GM10266 (cell line): Measurements from ENCODE around the gene ITSN1.
"Not testable (repeated sequence)": the region's sequence is repeated elsewhere in the genome, so short reads cannot be mapped to it uniquely, and the experiment has no call there.

Experiments used
- DNase-seq: peaks from one replicate; pipeline ENCODE4 v3.0.0; 2012; ENCODE audit errors: extremely low spot score
- TF ChIP-seq, protein P1 (sequence below): IDR thresholded peaks from 2 replicates; pipeline ENCODE4 v1.5.1; 2012; ENCODE audit warnings: mild to moderate bottlenecking, low read depth; ENCODE audit not compliant: control insufficient read depth, insufficient read depth; ENCODE audit errors: missing control alignments

Gene ITSN1

DNA sequence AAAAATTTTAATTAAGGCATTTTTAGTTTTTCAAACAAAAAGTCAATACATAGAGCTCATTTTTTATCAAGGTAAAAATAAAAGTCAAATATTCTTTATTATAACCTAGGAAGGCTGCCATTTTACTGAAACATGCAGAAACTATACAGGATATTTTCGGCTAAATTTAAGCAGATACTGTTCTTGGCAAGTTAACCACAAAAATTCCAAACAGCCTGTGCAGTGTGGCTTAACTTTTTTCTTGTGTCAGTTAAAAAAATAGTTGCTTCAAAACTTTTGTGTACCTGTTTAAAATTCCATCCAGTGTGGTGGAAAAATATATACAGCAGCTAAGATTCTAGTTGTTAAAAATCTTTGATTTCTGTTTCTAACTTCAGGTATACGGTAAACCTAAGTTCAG, 138.3 kb downstream of the ITSN1 start:
- DNase-seq, result no peak
- TF ChIP-seq, protein P1, sequence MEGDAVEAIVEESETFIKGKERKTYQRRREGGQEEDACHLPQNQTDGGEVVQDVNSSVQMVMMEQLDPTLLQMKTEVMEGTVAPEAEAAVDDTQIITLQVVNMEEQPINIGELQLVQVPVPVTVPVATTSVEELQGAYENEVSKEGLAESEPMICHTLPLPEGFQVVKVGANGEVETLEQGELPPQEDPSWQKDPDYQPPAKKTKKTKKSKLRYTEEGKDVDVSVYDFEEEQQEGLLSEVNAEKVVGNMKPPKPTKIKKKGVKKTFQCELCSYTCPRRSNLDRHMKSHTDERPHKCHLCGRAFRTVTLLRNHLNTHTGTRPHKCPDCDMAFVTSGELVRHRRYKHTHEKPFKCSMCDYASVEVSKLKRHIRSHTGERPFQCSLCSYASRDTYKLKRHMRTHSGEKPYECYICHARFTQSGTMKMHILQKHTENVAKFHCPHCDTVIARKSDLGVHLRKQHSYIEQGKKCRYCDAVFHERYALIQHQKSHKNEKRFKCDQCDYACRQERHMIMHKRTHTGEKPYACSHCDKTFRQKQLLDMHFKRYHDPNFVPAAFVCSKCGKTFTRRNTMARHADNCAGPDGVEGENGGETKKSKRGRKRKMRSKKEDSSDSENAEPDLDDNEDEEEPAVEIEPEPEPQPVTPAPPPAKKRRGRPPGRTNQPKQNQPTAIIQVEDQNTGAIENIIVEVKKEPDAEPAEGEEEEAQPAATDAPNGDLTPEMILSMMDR, result no peak

DNA sequence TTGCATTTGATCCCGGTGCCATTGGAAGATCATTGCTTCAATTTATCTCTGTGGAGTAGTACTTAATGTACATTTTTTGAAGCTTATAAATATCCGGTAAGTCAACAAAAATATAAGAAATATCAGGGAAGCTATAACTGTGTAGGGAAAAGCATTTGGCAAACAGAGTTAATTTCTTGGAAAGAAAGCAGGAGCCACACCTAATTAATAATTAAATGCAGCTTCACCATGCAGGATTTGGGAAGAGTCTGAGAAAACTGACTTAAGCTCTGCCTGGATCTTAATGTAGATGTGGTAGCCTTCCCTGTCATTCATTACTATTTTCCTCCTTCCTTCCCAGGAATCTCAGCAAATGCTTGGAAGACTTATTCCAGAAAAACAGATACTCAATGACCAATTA, 138.8 kb downstream of the ITSN1 start:
- DNase-seq, result no peak

DNA sequence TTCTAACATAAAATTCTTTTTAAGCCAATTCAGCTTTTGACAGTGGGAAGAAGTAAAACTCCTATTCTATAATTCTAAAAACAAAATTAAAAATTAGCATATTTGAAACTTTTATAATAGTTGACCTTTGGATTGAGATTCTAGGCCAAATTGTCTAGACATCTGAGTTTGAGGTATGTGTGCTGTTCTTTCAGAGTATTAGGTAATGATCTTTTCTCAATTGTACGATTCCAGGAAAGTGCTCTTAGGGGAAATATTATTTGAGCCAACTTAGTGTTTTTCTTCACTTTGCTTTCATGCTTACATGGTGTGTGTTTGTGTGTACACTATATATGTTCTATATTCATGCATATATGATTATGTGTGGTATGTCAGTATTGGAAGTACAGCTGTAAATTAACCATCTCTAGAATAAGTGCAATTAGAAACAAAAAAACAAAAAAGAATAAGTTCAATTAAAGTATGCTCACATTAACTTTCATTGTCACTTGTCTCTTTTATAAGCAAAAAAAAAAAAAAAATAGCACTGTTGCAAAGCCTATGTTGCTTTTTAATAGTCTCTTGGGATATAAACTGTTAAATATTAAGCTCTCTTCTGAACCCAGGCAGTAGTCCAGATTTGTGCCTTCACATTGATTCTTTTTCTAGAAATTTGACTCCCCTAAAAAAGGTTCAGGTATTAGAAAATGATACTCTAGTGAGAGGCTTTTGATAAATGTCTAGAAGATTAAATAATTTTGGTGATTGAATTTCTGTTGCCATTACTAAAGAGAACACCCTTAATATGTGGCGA, 141.1 kb downstream of the ITSN1 start:
- TF ChIP-seq, protein P1, result no peak
- DNase-seq, result no peak

More for the DNA sequence above, 138.8 kb downstream of the ITSN1 start:
- TF ChIP-seq, protein P1, result no peak

DNA sequence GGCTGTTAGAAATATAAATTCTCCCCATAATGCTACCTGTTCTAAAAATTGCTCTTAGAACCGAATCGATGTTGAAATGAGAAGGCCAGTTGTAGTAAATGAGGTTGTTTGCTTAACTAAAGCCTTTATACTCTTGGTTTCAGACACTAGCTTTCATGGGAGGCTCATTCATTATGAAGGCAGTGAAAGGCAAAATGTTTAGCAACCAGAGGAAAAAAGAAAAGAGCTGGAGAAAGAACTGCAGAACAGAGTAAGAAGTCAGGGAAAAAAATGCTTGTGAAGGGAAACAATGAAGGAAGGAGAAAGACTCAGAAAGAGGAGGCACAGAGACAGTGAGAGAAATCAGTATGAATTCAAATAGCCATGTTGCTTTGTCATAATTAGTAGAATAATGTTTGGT, 145.1 kb downstream of the ITSN1 start:
- DNase-seq, result no peak
- TF ChIP-seq, protein P1, result no peak

DNA sequence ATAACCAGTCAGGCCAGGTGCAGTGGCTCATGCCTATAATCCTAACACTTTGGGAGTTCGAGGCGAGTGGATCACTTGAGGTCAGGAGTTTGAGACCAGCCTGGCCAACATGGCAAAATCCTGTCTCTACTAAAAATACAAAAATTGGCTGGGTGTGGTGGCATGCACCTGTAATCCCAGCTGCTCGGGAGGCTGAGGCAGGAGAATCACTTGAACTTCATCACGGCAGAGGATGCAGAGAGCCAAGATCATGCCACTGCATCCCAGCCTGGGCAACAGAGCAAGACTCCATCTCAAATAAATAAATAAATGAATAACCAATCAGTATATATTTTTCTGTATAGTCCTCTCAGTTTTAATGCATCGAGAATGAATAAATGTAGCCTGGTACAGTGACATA, 146.1 kb downstream of the ITSN1 start:
- not testable (repeated sequence) for DNase-seq

DNA sequence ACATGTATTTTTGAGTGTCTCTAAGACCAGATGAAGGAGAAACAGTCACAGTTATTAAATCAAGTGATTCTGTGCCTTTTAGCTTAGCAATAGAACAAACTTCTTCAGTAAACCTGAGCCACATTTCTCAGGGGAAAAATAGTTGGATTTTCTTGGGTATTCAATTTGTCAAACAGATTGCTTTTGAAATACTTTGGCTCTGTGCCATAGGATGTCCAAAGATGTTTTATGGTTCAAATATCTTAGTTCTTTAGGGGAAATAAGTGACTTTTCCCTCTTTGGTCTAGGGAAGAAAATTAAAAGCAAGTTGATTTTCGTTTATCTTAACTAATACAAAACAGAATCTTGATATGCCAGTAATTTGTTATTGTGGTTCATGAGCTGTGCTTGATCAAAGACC, 147.4 kb downstream of the ITSN1 start:
- TF ChIP-seq, protein P1, result no peak
- no peak for DNase-seq

DNA sequence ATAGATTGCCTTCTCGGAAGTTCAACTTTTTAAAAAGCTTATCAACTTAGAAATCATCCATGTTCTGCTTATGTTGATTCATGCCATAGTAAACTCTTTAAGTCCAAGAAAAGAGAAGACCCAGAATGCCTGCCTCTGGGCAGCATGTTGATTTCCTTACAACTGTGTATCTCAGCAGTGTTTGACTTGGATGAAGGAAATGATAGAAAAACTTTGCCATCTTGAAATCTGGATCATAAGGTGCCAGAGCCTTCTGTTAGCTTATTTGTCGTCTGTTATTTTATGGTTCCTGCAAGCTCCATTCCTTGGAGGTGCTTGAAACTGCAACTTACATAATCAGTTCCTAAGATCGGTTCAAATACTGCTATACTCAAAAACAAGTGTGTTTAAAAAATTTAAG, 148.8 kb downstream of the ITSN1 start:
- TF ChIP-seq, protein P1, result no peak
- DNase-seq, result no peak
